HepG2 (cell line): ENCODE results near the gene VSIG10L. TPM values are rescaled to one million over a fixed set of nuclear protein-coding genes. Genes with fewer than 3 reads are reported as not detected.
A peak's percentile ranks its signal among the peaks of the same experiment; 100 is the strongest.

Source experiments
- ATF4 ChIP-seq, 2 experiments: fragments of 450-650 bp in 1 of 2; sonication (generic) in 1 of 2; formaldehyde crosslinking; IDR thresholded peaks; 2 replicates each; pipeline versions ENCODE4 v1.5.0 to v1.8.0; 2020 to 2022; ENCODE audit warnings: mild to moderate bottlenecking in 1 of 2, missing genetic modification reagents in 1 of 2
- FOSL2 ChIP-seq: sonication (generic); formaldehyde crosslinking; IDR thresholded peaks from 2 replicates; pipeline ENCODE4 v1.4.0; 2020; ENCODE audit warnings: missing genetic modification reagents
- KDM5A ChIP-seq: fragments of 200-600 bp; sonication (generic); IDR thresholded peaks from 2 replicates; pipeline ENCODE4 v1.7.0; 2018; ENCODE audit warnings: antibody characterized with exemption, mild to moderate bottlenecking, low read length, borderline replicate concordance
- MYC ChIP-seq: sonication (generic); formaldehyde crosslinking; IDR thresholded peaks from 2 replicates; pipeline ENCODE4 v1.9.0; 2021; ENCODE audit warnings: missing genetic modification reagents, borderline replicate concordance
- ZFP37 ChIP-seq: sonication (generic); formaldehyde crosslinking; IDR thresholded peaks from 2 replicates; pipeline ENCODE4 v1.4.0; 2020; ENCODE audit warnings: missing genetic modification reagents, borderline replicate concordance
- ZFP90 ChIP-seq: sonication (generic); formaldehyde crosslinking; IDR thresholded peaks from 2 replicates; pipeline ENCODE4 v1.8.0; 2022; ENCODE audit warnings: missing genetic modification reagents, mild to moderate bottlenecking, inconsistent platforms, borderline replicate concordance
- ZNF260 ChIP-seq: sonication (generic); formaldehyde crosslinking; IDR thresholded peaks from 2 replicates; pipeline ENCODE4 v1.4.0; 2020; ENCODE audit warnings: missing genetic modification reagents, low read depth, mild to moderate bottlenecking, borderline replicate concordance
- ZNF564 ChIP-seq: sonication (generic); formaldehyde crosslinking; IDR thresholded peaks from 2 replicates; pipeline ENCODE4 v1.8.1; 2023; ENCODE audit warnings: mild to moderate bottlenecking, missing genetic modification reagents
- ZNF746 ChIP-seq: sonication (generic); formaldehyde crosslinking; IDR thresholded peaks from 2 replicates; pipeline ENCODE4 v1.8.0; 2022; ENCODE audit warnings: mild to moderate bottlenecking, missing genetic modification reagents
- polyA plus RNA-seq, 8 experiments: library from polyadenylated mRNA; depleted of rRNA in 3 of 8; stranded (reverse) in 7 of 8; unstranded in 1 of 8; fragments of >200 nt; fragmentation: Illumina TruSeq in 4 of 8; extraction: Trizol in 4 of 8; gene quantifications; 2 replicates each; pipeline versions ENCODE4 v1.2.1 to v1.2.3, GENCODE V29; 2011 to 2016; ENCODE audit warnings: low read depth in 4 of 8, missing spikeins in 1 of 8, mixed read lengths in 1 of 8; ENCODE audit not compliant: insufficient read depth in 1 of 8
- total RNA-seq, 5 experiments: library from RNA; depleted of rRNA; stranded (reverse); fragments of >200 nt; fragmentation: Illumina TruSeq; extraction: Trizol; gene quantifications; 2 replicates each; pipeline ENCODE4 v1.2.3, GENCODE V29; 2016; ENCODE audit warnings: low read depth in 1 of 5
- TF ChIP-seq, protein P1 (sequence below): sonication (generic); formaldehyde crosslinking; IDR thresholded peaks from 2 replicates; pipeline ENCODE4 v1.5.1; 2020; ENCODE audit warnings: mild to moderate bottlenecking, missing genetic modification reagents, moderate library complexity
- TF ChIP-seq, protein P2 (sequence below): sonication (generic); formaldehyde crosslinking; IDR thresholded peaks from 2 replicates; pipeline ENCODE4 v1.8.1; 2022; ENCODE audit warnings: low read depth, mild to moderate bottlenecking, missing genetic modification reagents
- TF ChIP-seq, protein P3 (sequence below): IDR thresholded peaks from 2 replicates; pipeline ENCODE4 v1.6.1; 2016
- TF ChIP-seq, protein P4 (sequence below): sonication (generic); formaldehyde crosslinking; IDR thresholded peaks from 2 replicates; pipeline ENCODE4 v1.5.1; 2020; ENCODE audit warnings: missing genetic modification reagents, mild to moderate bottlenecking, borderline replicate concordance

Gene VSIG10L
- total and polyA plus RNA-seq, 2 of the 13 experiments (the other 11 are each of a cell fraction or from before 2014, with no cell fraction given) = 2.7 to 8.5 TPM

DNA sequence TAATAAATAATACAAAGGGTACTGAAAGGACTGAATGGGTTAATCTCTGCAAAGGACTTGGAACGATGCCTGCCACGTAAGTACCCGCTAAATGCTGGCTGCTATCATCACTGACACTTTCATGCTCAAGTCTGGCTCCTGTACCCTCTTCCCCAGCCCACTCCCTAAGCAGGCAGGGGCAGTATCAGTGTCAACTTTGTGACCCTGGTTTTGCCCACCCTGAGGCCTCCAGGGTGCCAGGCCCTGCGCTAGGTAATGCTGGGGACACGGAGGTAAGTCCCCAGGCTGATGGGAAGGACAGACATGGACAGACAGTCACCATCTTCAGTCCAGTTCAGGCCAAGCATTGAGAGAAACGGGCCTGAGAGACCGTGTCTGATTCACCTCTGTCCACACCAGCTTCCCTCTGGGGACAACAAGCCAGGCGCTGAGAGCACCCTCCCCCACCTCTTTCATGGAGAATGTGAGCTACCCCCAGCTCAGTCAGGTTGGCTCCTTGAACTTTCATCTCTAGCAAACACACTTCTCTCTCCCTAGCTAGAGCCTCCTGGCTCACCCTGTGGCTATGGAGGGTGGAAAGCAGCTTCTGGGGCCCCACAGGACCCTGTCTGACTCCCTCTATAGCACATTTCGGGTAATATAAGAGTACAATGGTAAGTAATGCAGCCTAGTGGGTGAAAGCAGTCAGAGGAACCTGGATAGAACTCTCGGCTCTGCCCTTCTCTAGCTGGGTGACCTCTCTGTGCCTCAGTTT lies 23.4 kb upstream of the VSIG10L start (continued):
- TF ChIP-seq, protein P1, sequence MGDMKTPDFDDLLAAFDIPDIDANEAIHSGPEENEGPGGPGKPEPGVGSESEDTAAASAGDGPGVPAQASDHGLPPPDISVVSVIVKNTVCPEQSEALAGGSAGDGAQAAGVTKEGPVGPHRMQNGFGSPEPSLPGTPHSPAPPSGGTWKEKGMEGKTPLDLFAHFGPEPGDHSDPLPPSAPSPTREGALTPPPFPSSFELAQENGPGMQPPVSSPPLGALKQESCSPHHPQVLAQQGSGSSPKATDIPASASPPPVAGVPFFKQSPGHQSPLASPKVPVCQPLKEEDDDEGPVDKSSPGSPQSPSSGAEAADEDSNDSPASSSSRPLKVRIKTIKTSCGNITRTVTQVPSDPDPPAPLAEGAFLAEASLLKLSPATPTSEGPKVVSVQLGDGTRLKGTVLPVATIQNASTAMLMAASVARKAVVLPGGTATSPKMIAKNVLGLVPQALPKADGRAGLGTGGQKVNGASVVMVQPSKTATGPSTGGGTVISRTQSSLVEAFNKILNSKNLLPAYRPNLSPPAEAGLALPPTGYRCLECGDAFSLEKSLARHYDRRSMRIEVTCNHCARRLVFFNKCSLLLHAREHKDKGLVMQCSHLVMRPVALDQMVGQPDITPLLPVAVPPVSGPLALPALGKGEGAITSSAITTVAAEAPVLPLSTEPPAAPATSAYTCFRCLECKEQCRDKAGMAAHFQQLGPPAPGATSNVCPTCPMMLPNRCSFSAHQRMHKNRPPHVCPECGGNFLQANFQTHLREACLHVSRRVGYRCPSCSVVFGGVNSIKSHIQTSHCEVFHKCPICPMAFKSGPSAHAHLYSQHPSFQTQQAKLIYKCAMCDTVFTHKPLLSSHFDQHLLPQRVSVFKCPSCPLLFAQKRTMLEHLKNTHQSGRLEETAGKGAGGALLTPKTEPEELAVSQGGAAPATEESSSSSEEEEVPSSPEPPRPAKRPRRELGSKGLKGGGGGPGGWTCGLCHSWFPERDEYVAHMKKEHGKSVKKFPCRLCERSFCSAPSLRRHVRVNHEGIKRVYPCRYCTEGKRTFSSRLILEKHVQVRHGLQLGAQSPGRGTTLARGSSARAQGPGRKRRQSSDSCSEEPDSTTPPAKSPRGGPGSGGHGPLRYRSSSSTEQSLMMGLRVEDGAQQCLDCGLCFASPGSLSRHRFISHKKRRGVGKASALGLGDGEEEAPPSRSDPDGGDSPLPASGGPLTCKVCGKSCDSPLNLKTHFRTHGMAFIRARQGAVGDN (CRISPR knock-in tag) = peak; percentile 58; the same call in 1 of the 2 replicates
- TF ChIP-seq ZNF260 (no peak), ZNF746 (CRISPR knock-in tag) (peak; percentile 8; the same call in 1 of the 2 replicates), ZFP37 (CRISPR knock-in tag) (no peak), MYC (CRISPR knock-in tag) (no peak), KDM5A (0 out of 2 replicates have a peak, but pooled peaks have one; percentile 7), ZFP90 (CRISPR knock-in tag) (peak; percentile 94; the same call in 1 of the 2 replicates), FOSL2 (peak; percentile 88), ZNF564 (CRISPR knock-in tag) (no peak), ATF4 (CRISPR knock-in tag; IDR thresholded peaks at IDR 0.05) (0 out of 4 replicates have a peak, but pooled peaks of 1 of the 2 experiments have one; percentile 7)
- TF ChIP-seq, protein P2, sequence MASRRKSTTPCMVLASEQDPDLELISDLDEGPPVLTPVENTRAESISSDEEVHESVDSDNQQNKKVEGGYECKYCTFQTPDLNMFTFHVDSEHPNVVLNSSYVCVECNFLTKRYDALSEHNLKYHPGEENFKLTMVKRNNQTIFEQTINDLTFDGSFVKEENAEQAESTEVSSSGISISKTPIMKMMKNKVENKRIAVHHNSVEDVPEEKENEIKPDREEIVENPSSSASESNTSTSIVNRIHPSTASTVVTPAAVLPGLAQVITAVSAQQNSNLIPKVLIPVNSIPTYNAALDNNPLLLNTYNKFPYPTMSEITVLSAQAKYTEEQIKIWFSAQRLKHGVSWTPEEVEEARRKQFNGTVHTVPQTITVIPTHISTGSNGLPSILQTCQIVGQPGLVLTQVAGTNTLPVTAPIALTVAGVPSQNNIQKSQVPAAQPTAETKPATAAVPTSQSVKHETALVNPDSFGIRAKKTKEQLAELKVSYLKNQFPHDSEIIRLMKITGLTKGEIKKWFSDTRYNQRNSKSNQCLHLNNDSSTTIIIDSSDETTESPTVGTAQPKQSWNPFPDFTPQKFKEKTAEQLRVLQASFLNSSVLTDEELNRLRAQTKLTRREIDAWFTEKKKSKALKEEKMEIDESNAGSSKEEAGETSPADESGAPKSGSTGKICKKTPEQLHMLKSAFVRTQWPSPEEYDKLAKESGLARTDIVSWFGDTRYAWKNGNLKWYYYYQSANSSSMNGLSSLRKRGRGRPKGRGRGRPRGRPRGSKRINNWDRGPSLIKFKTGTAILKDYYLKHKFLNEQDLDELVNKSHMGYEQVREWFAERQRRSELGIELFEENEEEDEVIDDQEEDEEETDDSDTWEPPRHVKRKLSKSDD (CRISPR knock-in tag) = peak; percentile 56
- TF ChIP-seq, protein P3, sequence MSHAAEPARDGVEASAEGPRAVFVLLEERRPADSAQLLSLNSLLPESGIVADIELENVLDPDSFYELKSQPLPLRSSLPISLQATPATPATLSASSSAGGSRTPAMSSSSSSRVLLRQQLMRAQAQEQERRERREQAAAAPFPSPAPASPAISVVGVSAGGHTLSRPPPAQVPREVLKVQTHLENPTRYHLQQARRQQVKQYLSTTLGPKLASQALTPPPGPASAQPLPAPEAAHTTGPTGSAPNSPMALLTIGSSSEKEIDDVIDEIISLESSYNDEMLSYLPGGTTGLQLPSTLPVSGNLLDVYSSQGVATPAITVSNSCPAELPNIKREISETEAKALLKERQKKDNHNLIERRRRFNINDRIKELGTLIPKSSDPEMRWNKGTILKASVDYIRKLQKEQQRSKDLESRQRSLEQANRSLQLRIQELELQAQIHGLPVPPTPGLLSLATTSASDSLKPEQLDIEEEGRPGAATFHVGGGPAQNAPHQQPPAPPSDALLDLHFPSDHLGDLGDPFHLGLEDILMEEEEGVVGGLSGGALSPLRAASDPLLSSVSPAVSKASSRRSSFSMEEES = no peak; the same call in none of the 2 replicates
- TF ChIP-seq, protein P4, sequence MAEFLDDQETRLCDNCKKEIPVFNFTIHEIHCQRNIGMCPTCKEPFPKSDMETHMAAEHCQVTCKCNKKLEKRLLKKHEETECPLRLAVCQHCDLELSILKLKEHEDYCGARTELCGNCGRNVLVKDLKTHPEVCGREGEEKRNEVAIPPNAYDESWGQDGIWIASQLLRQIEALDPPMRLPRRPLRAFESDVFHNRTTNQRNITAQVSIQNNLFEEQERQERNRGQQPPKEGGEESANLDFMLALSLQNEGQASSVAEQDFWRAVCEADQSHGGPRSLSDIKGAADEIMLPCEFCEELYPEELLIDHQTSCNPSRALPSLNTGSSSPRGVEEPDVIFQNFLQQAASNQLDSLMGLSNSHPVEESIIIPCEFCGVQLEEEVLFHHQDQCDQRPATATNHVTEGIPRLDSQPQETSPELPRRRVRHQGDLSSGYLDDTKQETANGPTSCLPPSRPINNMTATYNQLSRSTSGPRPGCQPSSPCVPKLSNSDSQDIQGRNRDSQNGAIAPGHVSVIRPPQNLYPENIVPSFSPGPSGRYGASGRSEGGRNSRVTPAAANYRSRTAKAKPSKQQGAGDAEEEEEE (CRISPR knock-in tag) = no peak
